KMS-11 (cell line): ENCODE measurements around the gene OLIG1.

ENCODE experiments used
- H2AFZ ChIP-seq: fragments of 200-600 bp; sonication (generic); 2 replicates; pipeline ENCODE4 v1.6.1; 2016; ENCODE audit warnings: antibody characterized with exemption, mixed run types, low read depth
- H3K27ac ChIP-seq: fragments of 200-600 bp; sonication (generic); 2 replicates; pipeline ENCODE4 v1.6.1; 2016; ENCODE audit warnings: mild to moderate bottlenecking, mixed run types
- H3K27me3 ChIP-seq: fragments of 200-600 bp; sonication (generic); 2 replicates; pipeline ENCODE4 v1.6.1; 2017; ENCODE audit warnings: mild to moderate bottlenecking, low read depth, mixed run types, moderate library complexity; ENCODE audit not compliant: insufficient read depth
- H3K36me3 ChIP-seq: fragments of 200-600 bp; sonication (generic); 2 replicates; pipeline ENCODE4 v1.6.1; 2017; ENCODE audit warnings: mild to moderate bottlenecking, mixed run types; ENCODE audit not compliant: insufficient read depth
- H3K4me1 ChIP-seq: fragments of 200-600 bp; sonication (generic); 2 replicates; pipeline ENCODE4 v1.6.1; 2016; ENCODE audit warnings: mild to moderate bottlenecking, low read depth, mixed run types; ENCODE audit not compliant: poor library complexity, severe bottlenecking
- H3K4me2 ChIP-seq: fragments of 200-600 bp; sonication (generic); 2 replicates; pipeline ENCODE4 v1.7.0; 2016; ENCODE audit warnings: mild to moderate bottlenecking, mixed run types
- H3K4me3 ChIP-seq: fragments of 200-600 bp; sonication (generic); IDR thresholded peaks from 2 replicates; pipeline ENCODE4 v1.6.1; 2017; ENCODE audit warnings: low read depth, low read length, mixed read lengths; ENCODE audit not compliant: insufficient read depth
- H3K79me2 ChIP-seq: fragments of 200-600 bp; sonication (generic); 2 replicates; pipeline ENCODE4 v1.6.1; 2016; ENCODE audit warnings: low read depth, mixed run types; ENCODE audit not compliant: insufficient read depth
- H3K9ac ChIP-seq: fragments of 200-600 bp; sonication (generic); 2 replicates; pipeline ENCODE4 v1.6.1; 2016; ENCODE audit warnings: mild to moderate bottlenecking, mixed run types
- H4K20me1 ChIP-seq: fragments of 200-600 bp; sonication (generic); 2 replicates; pipeline ENCODE4 v1.6.1; 2016; ENCODE audit warnings: mild to moderate bottlenecking, mixed run types; ENCODE audit not compliant: insufficient read depth
- CTCF ChIP-seq: fragments of 200-600 bp; sonication (generic); conservative IDR thresholded peaks from 2 replicates; pipeline ENCODE4 v1.6.1; 2017; ENCODE audit warnings: low read depth, mild to moderate bottlenecking, antibody characterized with exemption, low read length, moderate library complexity, mixed read lengths

The OLIG1 gene

GRCh38 chr21:33114276-33114675, 44.3 kb downstream of the OLIG1 start:
- Histone ChIP-seq H3K27ac (no peak overlapping the region), H4K20me1 (no peaks in the 10 kb centered on the region), H2AFZ (no peak overlapping the region), H3K79me2 (no peaks in the 10 kb centered on the region), H3K4me2 (no peak overlapping the region), H3K4me1 (peaks cover 38% of the 10 kb centered on the region), H3K4me3 (no peak overlapping the region), H3K9ac (no peak overlapping the region), H3K36me3 (no peaks in the 10 kb centered on the region), H3K27me3 (no peaks in the 10 kb centered on the region)
- TF ChIP-seq CTCF: no peak

- no peak for TF ChIP-seq CTCF
- Histone ChIP-seq H3K36me3 (no peaks in the 10 kb centered on the region), H3K4me1 (peaks cover 38% of the 10 kb centered on the region), H3K27me3 (no peaks in the 10 kb centered on the region), H4K20me1 (no peaks in the 10 kb centered on the region), H3K4me3 (peak overlapping the region; percentile 34), H3K27ac (peak overlapping the region; percentile 67), H3K4me2 (peak overlapping the region; percentile 38), H3K79me2 (no peaks in the 10 kb centered on the region), H3K9ac (peak overlapping the region; percentile 2; the same call in 1 of the 2 replicates), H2AFZ (peak overlapping the region; percentile 27)
Measured at GRCh38 chr21:33115631-33116510, 45.9 kb downstream of the OLIG1 start.

- Histone ChIP-seq H3K27me3 (no peaks in the 10 kb centered on the region), H3K4me1 (peaks cover 38% of the 10 kb centered on the region), H3K79me2 (no peaks in the 10 kb centered on the region), H3K9ac (no peak overlapping the region; the same call in 1 of the 2 replicates), H3K4me2 (peak overlapping the region; percentile 38), H2AFZ (peak overlapping the region; percentile 27; the same call in 1 of the 2 replicates), H3K36me3 (no peaks in the 10 kb centered on the region), H3K4me3 (no peak overlapping the region), H4K20me1 (no peaks in the 10 kb centered on the region), H3K27ac (peak overlapping the region; percentile 67)
- TF ChIP-seq CTCF: no peak
Measured at GRCh38 chr21:33116676-33117075, 46.7 kb downstream of the OLIG1 start.

GRCh38 chr21:33117101-33117888, 47.4 kb downstream of the OLIG1 start:
- no peak overlapping the region for H2AFZ ChIP-seq
- no peaks in the 10 kb centered on the region for H3K79me2 ChIP-seq
- H4K20me1 ChIP-seq: no peaks in the 10 kb centered on the region
- no peak overlapping the region for H3K4me3 ChIP-seq
- no peak overlapping the region for H3K9ac ChIP-seq
- H3K36me3 ChIP-seq: no peaks in the 10 kb centered on the region
- H3K27me3 ChIP-seq: no peaks in the 10 kb centered on the region
- TF ChIP-seq CTCF: no peak
- peak overlapping the region; percentile 67; the same call in 1 of the 2 replicates for H3K27ac ChIP-seq
- peaks cover 41% of the 10 kb centered on the region for H3K4me1 ChIP-seq
- H3K4me2 ChIP-seq: peak overlapping the region; percentile 38; the same call in 1 of the 2 replicates
